ENCODE results near the gene ODF2. TPM values are rescaled to one million over a fixed set of nuclear protein-coding genes. Genes with fewer than 3 reads are reported as not detected.

Gene ODF2
- total RNA-seq, 1 donor from 2014 or later = 85.5 TPM

DNA sequence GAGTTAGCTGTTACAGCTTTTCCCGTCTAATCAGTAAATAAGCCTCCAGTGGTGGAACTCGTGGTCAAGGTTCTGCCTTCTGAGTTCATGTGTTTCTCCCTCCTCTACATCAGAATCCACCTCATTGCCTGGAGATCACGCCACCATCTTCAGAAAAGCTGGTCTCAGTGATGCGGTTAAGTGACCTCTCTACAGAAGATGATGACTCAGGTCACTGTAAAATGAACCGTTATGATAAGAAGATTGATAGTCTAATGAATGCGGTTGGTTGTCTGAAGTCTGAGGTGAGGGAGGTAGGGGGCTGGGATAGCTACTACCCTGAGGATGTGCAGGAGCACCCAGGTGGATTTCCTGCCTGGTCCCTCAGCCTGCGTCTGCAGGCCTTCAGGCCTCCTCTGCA, 13.3 kb downstream of the ODF2 start:
- Mint-ChIP-seq H3K4me3 (no peak overlapping the region), H3K36me3 (ENCODE audit: low read depth) (peaks cover 14% of the 10 kb centered on the region), H3K27ac (ENCODE audit: unreplicated experiment) (no peak overlapping the region), H3K9me3 (no peaks in the 10 kb centered on the region), H3K4me1 (no peaks in the 10 kb centered on the region), H3K27me3 (ENCODE audit: low read depth) (no peaks in the 10 kb centered on the region)
- no peak for DNase-seq (ENCODE audit: low read depth, low spot score)
- TF ChIP-seq, protein P1, sequence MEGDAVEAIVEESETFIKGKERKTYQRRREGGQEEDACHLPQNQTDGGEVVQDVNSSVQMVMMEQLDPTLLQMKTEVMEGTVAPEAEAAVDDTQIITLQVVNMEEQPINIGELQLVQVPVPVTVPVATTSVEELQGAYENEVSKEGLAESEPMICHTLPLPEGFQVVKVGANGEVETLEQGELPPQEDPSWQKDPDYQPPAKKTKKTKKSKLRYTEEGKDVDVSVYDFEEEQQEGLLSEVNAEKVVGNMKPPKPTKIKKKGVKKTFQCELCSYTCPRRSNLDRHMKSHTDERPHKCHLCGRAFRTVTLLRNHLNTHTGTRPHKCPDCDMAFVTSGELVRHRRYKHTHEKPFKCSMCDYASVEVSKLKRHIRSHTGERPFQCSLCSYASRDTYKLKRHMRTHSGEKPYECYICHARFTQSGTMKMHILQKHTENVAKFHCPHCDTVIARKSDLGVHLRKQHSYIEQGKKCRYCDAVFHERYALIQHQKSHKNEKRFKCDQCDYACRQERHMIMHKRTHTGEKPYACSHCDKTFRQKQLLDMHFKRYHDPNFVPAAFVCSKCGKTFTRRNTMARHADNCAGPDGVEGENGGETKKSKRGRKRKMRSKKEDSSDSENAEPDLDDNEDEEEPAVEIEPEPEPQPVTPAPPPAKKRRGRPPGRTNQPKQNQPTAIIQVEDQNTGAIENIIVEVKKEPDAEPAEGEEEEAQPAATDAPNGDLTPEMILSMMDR (conservative IDR thresholded peaks at IDR 0.05) = no peak

DNA sequence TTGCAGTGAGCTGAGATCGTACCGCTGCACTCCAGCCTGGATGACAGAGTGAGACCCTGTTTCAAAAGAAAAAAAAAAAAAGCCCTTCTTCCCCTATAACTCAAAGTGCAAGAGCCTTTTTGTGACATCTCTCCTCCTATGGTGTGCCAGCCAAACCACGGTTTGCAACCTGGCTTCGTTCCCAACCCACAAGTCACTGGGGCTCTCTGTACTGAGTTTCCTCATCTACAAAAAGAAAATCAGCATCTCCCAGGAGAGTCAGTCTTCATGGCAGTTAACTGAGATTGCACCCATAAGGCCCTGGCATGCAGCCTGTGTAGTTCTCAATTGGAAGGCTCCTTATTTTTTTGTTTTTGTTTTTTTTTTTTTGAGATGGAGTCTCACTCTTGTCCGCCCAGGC, 14.8 kb downstream of the ODF2 start:
- H3K27ac Mint-ChIP-seq (ENCODE audit: unreplicated experiment) = no peak overlapping the region
- H3K36me3 Mint-ChIP-seq (ENCODE audit: low read depth) = peaks cover 16% of the 10 kb centered on the region
- no peaks in the 10 kb centered on the region for H3K4me1 Mint-ChIP-seq
- no peak for DNase-seq (ENCODE audit: low read depth, low spot score)
- no peak overlapping the region for H3K4me3 Mint-ChIP-seq
- H3K9me3 Mint-ChIP-seq = no peaks in the 10 kb centered on the region
- no peaks in the 10 kb centered on the region for H3K27me3 Mint-ChIP-seq (ENCODE audit: low read depth)
- TF ChIP-seq, protein P1 (conservative IDR thresholded peaks at IDR 0.05) = no peak

DNA sequence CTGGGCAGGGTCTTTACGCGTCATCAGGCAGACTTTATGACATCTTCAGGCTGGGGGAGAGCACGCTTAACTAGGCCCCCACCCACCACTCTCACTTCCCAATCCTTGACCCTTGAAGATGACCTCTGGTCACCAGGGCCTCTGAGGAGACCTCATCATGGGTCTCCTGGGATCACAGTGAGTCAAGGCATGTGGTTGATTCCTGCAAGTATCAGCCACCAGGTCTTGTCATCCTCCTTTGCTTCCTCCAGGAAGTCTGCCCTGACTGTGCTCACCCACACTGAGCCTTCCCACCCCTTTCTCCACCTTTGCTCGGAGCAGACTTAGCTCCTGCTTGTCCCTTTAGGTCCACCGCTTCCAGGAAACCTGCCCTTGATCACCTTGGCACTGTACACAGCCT, 17.3 kb downstream of the ODF2 start:
- TF ChIP-seq, protein P1 (conservative IDR thresholded peaks at IDR 0.05) = no peak
- Mint-ChIP-seq H3K4me3 (no peak overlapping the region), H3K9me3 (no peaks in the 10 kb centered on the region), H3K27ac (ENCODE audit: unreplicated experiment) (no peak overlapping the region), H3K4me1 (no peaks in the 10 kb centered on the region), H3K27me3 (ENCODE audit: low read depth) (no peaks in the 10 kb centered on the region), H3K36me3 (ENCODE audit: low read depth) (peaks cover 19% of the 10 kb centered on the region)
- DNase-seq (ENCODE audit: low read depth, low spot score) = no peak

DNA sequence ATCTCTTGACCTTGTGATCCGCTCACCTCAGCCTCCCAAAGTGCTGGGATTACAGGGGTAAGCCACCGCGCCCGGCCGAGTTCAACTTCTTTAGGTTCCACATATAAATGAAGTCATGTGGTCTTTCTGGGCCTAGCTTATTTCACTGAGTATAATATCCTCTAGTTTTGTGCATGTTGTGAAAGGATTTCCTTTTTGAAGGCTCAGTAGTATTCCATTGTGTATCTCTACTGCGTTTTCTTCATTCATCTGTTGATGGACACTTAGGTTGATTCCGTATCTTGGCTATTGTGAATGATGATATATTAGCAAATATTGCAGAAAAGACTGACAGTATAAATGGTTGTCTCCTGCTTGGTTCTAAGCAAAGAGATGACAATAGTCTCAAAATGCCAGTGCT, 20.1 kb downstream of the ODF2 start:
- Mint-ChIP-seq H3K4me3 (no peak overlapping the region), H3K27ac (ENCODE audit: unreplicated experiment) (no peak overlapping the region), H3K36me3 (ENCODE audit: low read depth) (peaks cover 19% of the 10 kb centered on the region), H3K27me3 (ENCODE audit: low read depth) (no peaks in the 10 kb centered on the region), H3K4me1 (no peaks in the 10 kb centered on the region), H3K9me3 (no peaks in the 10 kb centered on the region)
- DNase-seq (ENCODE audit: low read depth, low spot score) = no peak
- TF ChIP-seq, protein P1 (conservative IDR thresholded peaks at IDR 0.05) = no peak

DNA sequence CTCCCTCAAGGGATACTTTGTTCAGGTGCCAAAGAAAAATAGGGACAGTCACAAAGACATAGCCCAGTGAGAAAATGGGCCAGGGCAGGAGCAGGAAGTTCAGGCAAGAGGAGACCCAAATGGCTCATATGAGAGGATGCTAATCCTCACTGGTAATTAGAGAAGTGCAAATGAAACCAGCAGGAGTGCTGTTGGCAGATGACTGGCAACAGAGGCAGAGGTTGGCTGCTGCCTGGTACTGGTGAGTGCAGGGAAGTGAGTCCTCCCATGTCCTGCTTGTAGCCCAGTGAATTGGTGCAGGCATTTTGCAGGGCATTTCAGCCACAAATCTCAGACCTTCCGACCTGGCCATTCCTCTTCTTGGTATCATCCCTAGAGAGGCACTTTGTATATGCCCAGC, 23.5 kb downstream of the ODF2 start:
- TF ChIP-seq, protein P1 (conservative IDR thresholded peaks at IDR 0.05) = no peak
- Mint-ChIP-seq H3K36me3 (ENCODE audit: low read depth) (peaks cover 21% of the 10 kb centered on the region), H3K27me3 (ENCODE audit: low read depth) (no peaks in the 10 kb centered on the region), H3K4me1 (no peaks in the 10 kb centered on the region), H3K4me3 (no peak overlapping the region), H3K9me3 (no peaks in the 10 kb centered on the region), H3K27ac (ENCODE audit: unreplicated experiment) (no peak overlapping the region)
- DNase-seq (ENCODE audit: low read depth, low spot score) = no peak

DNA sequence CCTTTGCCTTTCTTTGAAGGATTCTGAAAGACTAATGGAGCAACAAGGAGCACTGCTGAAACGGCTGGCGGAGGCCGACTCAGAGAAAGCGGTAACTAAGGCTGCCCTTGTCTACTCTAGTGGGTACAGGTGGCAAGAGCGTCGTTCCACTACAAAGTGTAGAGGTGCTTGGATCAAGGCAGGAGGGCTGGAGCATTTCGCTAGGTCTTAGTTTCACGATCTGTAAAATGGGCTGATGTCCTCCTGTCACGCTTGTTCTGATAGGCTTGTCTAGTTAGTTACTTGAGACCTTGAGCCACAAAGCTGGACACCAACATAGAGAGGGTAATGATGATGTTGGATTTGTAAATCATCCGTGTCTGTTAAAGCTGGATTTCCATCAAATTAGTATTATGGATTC, 25.8 kb downstream of the ODF2 start:
- H3K27ac Mint-ChIP-seq (ENCODE audit: unreplicated experiment) = no peak overlapping the region
- H3K27me3 Mint-ChIP-seq (ENCODE audit: low read depth) = no peaks in the 10 kb centered on the region
- no peak for DNase-seq (ENCODE audit: low read depth, low spot score)
- TF ChIP-seq, protein P1 (conservative IDR thresholded peaks at IDR 0.05) = no peak
- H3K9me3 Mint-ChIP-seq = no peaks in the 10 kb centered on the region
- no peak overlapping the region for H3K4me3 Mint-ChIP-seq
- no peaks in the 10 kb centered on the region for H3K4me1 Mint-ChIP-seq
- peaks cover 15% of the 10 kb centered on the region for H3K36me3 Mint-ChIP-seq (ENCODE audit: low read depth)
